Renal pelvis (tissue), 4 donors: ENCODE measurements around the gene CCDC85A. TPM values are rescaled to one million over a fixed set of nuclear protein-coding genes. Genes with fewer than 3 reads are reported as not detected.

ENCODE experiments used
- DNase-seq: peaks from one replicate; pipeline ENCODE4 v3.0.0-alpha.2; 2013
- polyA plus RNA-seq, 3 donors: library from polyadenylated mRNA; unstranded; fragments of 120-200 nt; gene quantifications; one replicate each; pipeline ENCODE4 v1.2.1, GENCODE V29; 2013; ENCODE audit not compliant: insufficient read length in 3 of 3

Gene CCDC85A
- polyA plus RNA-seq, 3 donors: 1.4 to 2.3 (median 1.8) TPM

DNA sequence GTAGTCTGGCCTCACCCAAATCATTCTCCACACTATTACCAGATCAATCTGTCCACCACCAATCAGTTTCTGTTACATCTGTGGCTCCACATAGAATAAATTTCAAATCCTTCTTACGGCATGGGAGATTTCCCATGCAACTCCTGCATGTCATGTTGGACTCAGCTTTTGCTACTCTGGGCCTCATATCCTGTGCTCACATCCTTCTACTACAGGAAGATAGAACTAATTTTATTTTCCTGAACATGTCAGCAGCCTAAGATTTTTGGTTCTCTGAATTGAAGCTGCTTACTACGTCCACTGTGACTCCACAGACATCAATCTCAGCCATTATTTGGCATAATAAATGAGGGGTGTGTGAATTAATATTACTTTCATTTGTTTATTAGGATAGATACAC lies 181.1 kb downstream of the CCDC85A start:
- no peak for DNase-seq

GRCh38 chr2:56369316-56369715 lies 185.5 kb downstream of the CCDC85A start:
- no peak for DNase-seq

GRCh38 chr2:56372071-56372656 lies 188.4 kb downstream of the CCDC85A start:
- DNase-seq: no peak

DNA sequence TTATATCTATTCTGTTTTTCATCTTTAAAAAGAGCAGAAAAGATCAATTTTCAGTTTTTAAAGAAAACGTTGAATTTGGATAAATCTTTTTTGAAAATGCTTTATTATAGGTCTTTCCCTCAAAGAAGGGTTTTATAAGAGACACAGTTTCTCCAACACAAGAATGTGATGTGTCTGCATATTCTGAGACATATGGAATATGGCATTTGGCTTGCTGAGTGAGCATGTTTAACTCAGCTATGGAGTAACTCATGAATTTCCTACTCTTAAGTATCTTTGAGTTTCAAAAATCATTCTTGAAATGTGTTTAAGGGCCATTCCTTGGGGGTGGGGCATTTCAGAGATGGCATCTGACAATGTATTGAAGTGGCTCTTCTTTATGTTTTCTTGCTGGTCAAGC lies 191.5 kb downstream of the CCDC85A start:
- no peak for DNase-seq

DNA sequence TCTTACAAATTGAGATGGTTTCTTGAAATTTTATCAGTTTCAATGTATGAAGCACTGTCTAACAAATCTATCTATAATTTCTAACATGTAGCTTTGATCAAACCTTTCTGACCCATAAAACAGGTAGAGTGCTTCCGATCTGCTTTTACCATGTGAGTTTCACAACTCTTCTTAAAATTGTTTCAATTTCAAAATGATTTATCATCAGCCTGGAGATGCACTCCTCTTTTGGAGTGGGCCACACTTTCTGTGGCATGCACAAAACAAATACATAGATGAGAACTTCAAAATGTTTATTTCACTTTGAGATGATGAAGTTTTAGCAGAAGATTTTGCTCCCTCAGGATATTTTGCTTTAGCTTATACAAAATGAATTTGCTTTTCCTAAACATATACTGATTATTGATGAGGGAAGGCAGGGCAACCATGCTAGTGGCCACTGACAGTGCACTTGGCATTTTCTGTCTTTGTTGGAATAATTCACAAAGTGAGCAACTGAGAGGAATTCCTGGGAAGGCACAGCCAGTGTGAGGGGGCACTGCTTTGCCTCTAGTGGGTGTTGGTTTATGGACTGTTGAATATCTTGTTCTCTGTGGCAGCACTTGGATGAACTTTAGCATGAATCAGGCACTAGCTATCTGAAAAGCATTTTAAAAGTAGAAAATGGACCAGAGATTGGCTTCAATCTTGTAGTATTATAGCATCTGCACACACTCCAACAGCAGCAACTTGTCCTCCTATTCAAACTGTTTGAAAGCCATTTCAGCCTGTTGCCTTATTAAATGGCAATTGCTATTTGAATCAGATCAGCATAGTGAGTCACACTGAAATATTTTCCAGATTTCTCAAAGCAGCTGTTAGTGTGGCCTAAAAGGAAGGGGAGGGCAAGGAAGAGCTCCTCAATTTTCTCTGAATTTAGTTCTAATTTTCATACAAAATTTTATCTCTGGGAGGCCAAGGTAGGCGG lies 193.2 kb downstream of the CCDC85A start:
- DNase-seq: no peak

GRCh38 chr2:56379066-56379465 lies 195.3 kb downstream of the CCDC85A start:
- no peak for DNase-seq

GRCh38 chr2:56380861-56381260 lies 197.1 kb downstream of the CCDC85A start:
- no peak for DNase-seq

DNA sequence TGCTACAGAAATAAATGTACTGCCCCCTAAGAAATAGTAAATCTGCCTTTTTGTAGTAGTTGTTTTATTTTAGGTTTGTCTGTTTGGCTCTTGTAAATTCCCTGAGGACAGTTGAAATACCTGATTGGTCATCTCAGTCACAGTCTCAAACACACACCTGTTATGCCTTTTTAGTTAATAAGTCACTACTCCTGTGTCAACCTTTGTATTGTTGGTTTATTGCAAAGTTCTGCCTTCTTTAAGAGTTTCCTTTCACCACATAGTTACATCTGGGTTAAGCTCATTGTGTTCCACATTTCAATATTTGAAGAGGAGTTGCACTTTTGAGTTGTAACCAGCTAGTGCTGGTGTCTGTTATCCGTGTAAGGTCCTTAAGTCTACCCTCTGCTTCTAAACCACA lies 198.7 kb downstream of the CCDC85A start:
- DNase-seq: no peak

DNA sequence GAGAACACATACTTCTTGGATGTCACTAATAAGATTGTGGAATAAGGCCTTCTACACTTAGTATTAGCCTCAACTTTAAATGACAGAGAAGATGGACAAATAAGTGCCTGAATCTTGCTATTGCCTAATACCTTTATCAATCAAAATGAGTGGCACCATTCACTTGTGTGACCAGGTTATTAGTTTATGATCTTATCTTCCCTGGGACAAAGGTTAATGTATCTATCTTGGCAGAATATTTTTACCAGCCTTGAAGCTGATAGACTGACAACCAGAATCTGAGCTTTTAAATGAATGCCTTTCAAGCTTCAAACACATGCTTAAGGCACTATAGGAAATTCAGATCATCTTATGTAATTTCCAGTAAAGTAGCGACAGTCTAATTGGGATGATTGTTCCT lies 202.9 kb downstream of the CCDC85A start:
- DNase-seq: no peak

GRCh38 chr2:56390644-56391043 lies 206.9 kb downstream of the CCDC85A start:
- DNase-seq: no peak

- no peak for DNase-seq
These were observed 226.3 kb downstream of the CCDC85A start for GRCh38 chr2:56410140-56410539.

DNA sequence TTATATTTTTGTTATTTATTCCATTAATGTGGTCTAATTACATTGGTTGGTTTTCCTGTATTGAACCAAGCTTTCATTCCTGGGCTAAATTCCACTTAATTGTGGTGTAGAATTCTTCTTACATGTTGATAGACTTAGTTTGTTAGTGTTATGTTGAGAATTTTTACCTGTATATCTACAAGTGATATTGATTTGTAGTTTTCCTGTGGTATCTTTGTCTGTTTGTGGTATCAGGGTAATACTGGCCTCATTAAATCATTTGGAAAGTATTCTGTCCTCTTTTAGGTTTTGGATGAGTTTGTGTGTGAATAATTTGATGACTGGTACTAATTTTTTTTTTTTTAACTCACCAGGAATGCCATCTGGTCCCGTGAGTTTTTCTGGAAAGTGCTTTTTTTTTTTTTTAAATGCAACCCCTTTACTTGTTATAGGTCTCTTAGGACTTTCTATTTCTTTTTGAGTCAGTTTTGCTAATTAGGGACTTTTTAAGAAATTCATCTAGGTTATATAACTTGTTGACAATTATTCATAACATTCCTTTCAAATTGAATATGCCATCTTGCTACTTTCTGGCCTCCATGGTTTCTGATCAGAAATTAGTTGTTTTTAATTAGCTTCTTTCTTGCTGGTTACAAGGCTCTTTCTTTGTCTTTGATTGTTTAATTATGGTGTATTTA lies 232.8 kb downstream of the CCDC85A start:
- no peak for DNase-seq
